Osteocyte (in vitro differentiated cells): ENCODE measurements around the gene CES2. TPM values are rescaled to one million over a fixed set of nuclear protein-coding genes. Genes with fewer than 3 reads are reported as not detected.

Experiments used
- DNase-seq: peaks from one replicate; pipeline ENCODE4 v3.0.0; 2021; ENCODE audit warnings: mixed read lengths; ENCODE audit not compliant: unreplicated experiment; ENCODE audit errors: extremely low spot score
- H3K27ac Mint-ChIP-seq: one replicate; pipeline ENCODE4 v1.8.0; 2021; ENCODE audit warnings: mild to moderate bottlenecking, mixed read lengths; ENCODE audit not compliant: unreplicated experiment
- H3K27me3 Mint-ChIP-seq: one replicate; pipeline ENCODE4 v1.8.0; 2021; ENCODE audit warnings: mixed read lengths; ENCODE audit not compliant: unreplicated experiment
- H3K36me3 Mint-ChIP-seq: one replicate; pipeline ENCODE4 v1.8.0; 2021; ENCODE audit warnings: mixed read lengths; ENCODE audit not compliant: unreplicated experiment
- H3K4me1 Mint-ChIP-seq: one replicate; pipeline ENCODE4 v1.8.0; 2021; ENCODE audit warnings: mixed read lengths; ENCODE audit not compliant: unreplicated experiment
- H3K4me3 Mint-ChIP-seq: one replicate; pipeline ENCODE4 v1.8.0; 2021; ENCODE audit warnings: mild to moderate bottlenecking, moderate library complexity, mixed read lengths; ENCODE audit not compliant: unreplicated experiment
- H3K9me3 Mint-ChIP-seq: one replicate; pipeline ENCODE4 v1.8.0; 2021; ENCODE audit warnings: mixed read lengths; ENCODE audit not compliant: unreplicated experiment
- CTCF ChIP-seq: fragments of 200-600 bp; sonication (generic); IDR thresholded peaks from 2 replicates; pipeline ENCODE4 v1.5.0; 2021; ENCODE audit warnings: antibody characterized with exemption, mild to moderate bottlenecking, moderate library complexity
- total RNA-seq: library from RNA; stranded (reverse); gene quantifications from 2 replicates; pipeline ENCODE4 v1.2.1, GENCODE V29; 2021

The CES2 gene
- total RNA-seq, 1 donor from 2014 or later: 38.6 TPM

- Mint-ChIP-seq H3K27ac (no peak overlapping the region), H3K27me3 (peaks cover 20% of the 10 kb centered on the region), H3K4me1 (no peaks in the 10 kb centered on the region), H3K36me3 (no peaks in the 10 kb centered on the region), H3K4me3 (no peak overlapping the region), H3K9me3 (no peaks in the 10 kb centered on the region)
- TF ChIP-seq CTCF: no peak
- DNase-seq: no peak
Measured at GRCh38 chr16:66910175-66910940, 25.0 kb upstream of the CES2 start.

- Mint-ChIP-seq H3K9me3 (no peaks in the 10 kb centered on the region), H3K4me3 (no peak overlapping the region), H3K4me1 (no peaks in the 10 kb centered on the region), H3K27ac (no peak overlapping the region), H3K36me3 (no peaks in the 10 kb centered on the region), H3K27me3 (peaks cover 23% of the 10 kb centered on the region)
- DNase-seq: no peak
- no peak for TF ChIP-seq CTCF
Measured at GRCh38 chr16:66911112-66911511, 24.2 kb upstream of the CES2 start.

- no peak for DNase-seq
- peaks cover 27% of the 10 kb centered on the region for H3K27me3 Mint-ChIP-seq
- no peaks in the 10 kb centered on the region for H3K4me1 Mint-ChIP-seq
- no peaks in the 10 kb centered on the region for H3K36me3 Mint-ChIP-seq
- no peak for TF ChIP-seq CTCF
- H3K27ac Mint-ChIP-seq: no peak overlapping the region
- no peaks in the 10 kb centered on the region for H3K9me3 Mint-ChIP-seq
- H3K4me3 Mint-ChIP-seq: no peak overlapping the region
Measured at GRCh38 chr16:66911801-66912200, 23.5 kb upstream of the CES2 start.

GRCh38 chr16:66913081-66913480 is 22.2 kb upstream of the CES2 start:
- Mint-ChIP-seq H3K27ac (no peak overlapping the region), H3K9me3 (no peaks in the 10 kb centered on the region), H3K27me3 (peaks cover 27% of the 10 kb centered on the region), H3K4me1 (no peaks in the 10 kb centered on the region), H3K4me3 (no peak overlapping the region), H3K36me3 (no peaks in the 10 kb centered on the region)
- no peak for TF ChIP-seq CTCF
- no peak for DNase-seq

- DNase-seq: no peak
- no peaks in the 10 kb centered on the region for H3K4me1 Mint-ChIP-seq
- no peaks in the 10 kb centered on the region for H3K36me3 Mint-ChIP-seq
- H3K9me3 Mint-ChIP-seq: no peaks in the 10 kb centered on the region
- H3K27ac Mint-ChIP-seq: no peak overlapping the region
- H3K4me3 Mint-ChIP-seq: no peak overlapping the region
- H3K27me3 Mint-ChIP-seq: peaks cover 21% of the 10 kb centered on the region
- TF ChIP-seq CTCF: no peak
Measured at GRCh38 chr16:66913711-66914110, 21.6 kb upstream of the CES2 start.
